Heart right ventricle (tissue), 16 donors: Measurements from ENCODE around the gene ACAN. TPM values are rescaled to one million over a fixed set of nuclear protein-coding genes. Genes with fewer than 3 reads are reported as not detected.
A peak's percentile ranks its signal among the peaks of the same experiment; 100 is the strongest.

Experiments
- ATAC-seq, 8 donors: fragments of 200-7000 bp; cut with Tn5 transposase; one replicate each; pipeline ENCODE4 v1.9.1; 2020; ENCODE audit warnings: mild to moderate bottlenecking in 8 of 8, moderate library complexity in 8 of 8, moderate number of reproducible peaks in 1 of 8
- DNase-seq, 2 donors: peaks; one replicate each; pipeline ENCODE4 v3.0.0-alpha.2; 2020
- H3K27ac ChIP-seq, 10 donors: fragments of 200-600 bp; sonication (generic) in 2 of 10; one replicate each; pipeline versions ENCODE4 v1.5.0 to v1.8.0; 2020 to 2022; ENCODE audit warnings: mild to moderate bottlenecking in 3 of 10
- H3K27me3 ChIP-seq, 7 donors: fragments of 200-600 bp; one replicate each; pipeline ENCODE4 v1.8.0; 2021 to 2022; ENCODE audit warnings: mild to moderate bottlenecking in 2 of 7
- H3K36me3 ChIP-seq, 9 donors: fragments of 200-600 bp; sonication (generic) in 1 of 9; one replicate each; pipeline versions ENCODE4 v1.5.0 to v1.8.0; 2020 to 2022; ENCODE audit warnings: mild to moderate bottlenecking in 2 of 9
- H3K4me1 ChIP-seq, 9 donors: fragments of 200-600 bp; sonication (generic) in 1 of 9; one replicate each; pipeline versions ENCODE4 v1.5.0 to v1.8.0; 2020 to 2022; ENCODE audit warnings: mild to moderate bottlenecking in 4 of 9
- H3K4me3 ChIP-seq, 10 donors: fragments of 200-600 bp; sonication (generic) in 2 of 10; one replicate each; pipeline versions ENCODE4 v1.5.0 to v1.8.0; 2020 to 2022; ENCODE audit warnings: mild to moderate bottlenecking in 7 of 10, moderate library complexity in 2 of 10
- H3K9me3 ChIP-seq, 11 donors: fragments of 200-600 bp in 10 of 11; sonication (generic) in 2 of 11; one replicate each; pipeline versions ENCODE4 v1.5.0 to v1.8.0; 2013 to 2022; ENCODE audit warnings: mild to moderate bottlenecking in 2 of 11, control low read depth in 1 of 11, moderate library complexity in 1 of 11
- CTCF ChIP-seq, 9 donors: fragments of 200-600 bp; sonication (generic) in 2 of 9; IDR thresholded peaks; one replicate each; pipeline versions ENCODE4 v1.5.0 to v1.8.0; 2021 to 2022; ENCODE audit warnings: antibody characterized with exemption in 9 of 9, mild to moderate bottlenecking in 5 of 9, moderate library complexity in 1 of 9
- WGBS, 2 donors: extraction: QIAGEN DNeasy Blood & Tissue Kit; methylation state at CpG; one replicate each; pipeline ENCODE4 v1.1.7; 2013; ENCODE audit warnings: inconsistent platforms in 1 of 2; 5-methylcytosine and 5-hydroxymethylcytosine counted together
- intact Hi-C, 10 donors: fragments of 100-400 bp; cut with DNase I; formaldehyde crosslinking; loops; one replicate each; pipeline versions ENCODE4 v1.11.1 to v1.14.2; 2022
- polyA plus RNA-seq, 2 donors: library from polyadenylated mRNA; stranded (reverse); fragments of 200-250 nt; gene quantifications; one replicate each; pipeline ENCODE4 v1.2.3, GENCODE V29; 2013
- total RNA-seq, 10 donors: library from RNA; stranded (reverse); fragmentation: NEBNext Ultra II Directional in 3 of 10; extraction: Animal tissue kit (Norgen Biotek cat#: 25700) in 3 of 10; gene quantifications; one replicate each; pipeline versions ENCODE4 v1.2.1 to v1.2.4, GENCODE V29; 2021 to 2023
- donor health status: Arrhythmogenic right ventricular cardiomyopathy.
- donor health status: ischemic (EF 13 %, LVEDD 7.1; RV severe dilation, severe dysfunction).
- donor health status: healthy with polysubstance abuse.
- donor health status: DM: no; HTN: yes; CAD: no.
- donor health status: DM: no; HTN: no; CAD: no.
- donor health status: ischemic (EF 25% LVEDD 6.9; RV normal size, moderate dysfunction).
- donor health status: ischemic (EF 25% LVEDD 5.7; RV mildly dilated, moderate dysfunction).
- donor health status: healthy.
- donor health status: DM: yes; HTN: yes; CAD: no.
- donor health status: Ischemic cardiomyopathy.
- donor health status: ischemic (EF 35%, LVEDD 5.7; RV mildly dilated, moderate dysfunction).
- donor health status: nonischemic (EF 11% LVEDD 7.7; RV severe dilation, severe dysfunction).
- donor health status: DM: yes; HTN: yes; CAD: no.
- donor health status: PGD.
- donor health status: ischemic (EF 29% LVEDD 5.4; RV normal size, mild dysfunction).
- donor health status: nonischemic (EF 23%, LVEDD 6.1; RV moderate dilation, normal function).

The ACAN gene
- total and polyA plus RNA-seq, 12 donors, result 0.08 to 0.66 (median 0.19) TPM; not detected in 2

- intact Hi-C loops, result loop anchor here in 9 of 10 donors (5.0 to 10.0 kb wide), 7 partner anchors 102 to 344 kb away; partner anchors contain the start of gene FANCI (in 1 of the 9)
Observed at GRCh38 chr15:88900309-88900981, 97.2 kb downstream of the ACAN start.

GRCh38 chr15:88900982-88901418 lies 97.8 kb downstream of the ACAN start:
- Histone ChIP-seq H3K9me3 (no peaks in the 10 kb centered on the region), H3K4me1 (peaks cover 33 to 91% (median 48%) of the 10 kb centered on the region in 9 donors), H3K4me3 (no peak overlapping the region), H3K27me3 (peaks cover 0 to 3% (median 0%) of the 10 kb centered on the region in 7 donors), H3K27ac (peak overlapping the region in 1 of 10 donors; percentile 53), H3K36me3 (peaks cover 0 to 67% (median 34%) of the 10 kb centered on the region in 9 donors)
- ATAC-seq, result no peak
- no peak for DNase-seq
- WGBS, 2 donors, result 75 to 88% methylated on average over 5 of the region's 5 CpGs
- TF ChIP-seq CTCF (IDR thresholded peaks at IDR 0.05), result no peak
- intact Hi-C loops, result loop anchor here in 9 of 10 donors (5.0 to 10.0 kb wide), 7 partner anchors 101 to 344 kb away; partner anchors contain the start of gene FANCI (in 1 of the 9)

More at GRCh38 chr15:88900309-88900981, 97.2 kb downstream of the ACAN start:
- H3K27ac ChIP-seq, result peak overlapping the region in 6 of 10 donors; percentile 10 to 61 (median 48)
- WGBS, 2 donors, result 85 to 87% methylated on average over 12 of the region's 12 CpGs
- peak in 1 of 8 donors; percentile 13 for ATAC-seq
- no peaks in the 10 kb centered on the region for H3K9me3 ChIP-seq
- peaks cover 31 to 91% (median 49%) of the 10 kb centered on the region in 9 donors for H3K4me1 ChIP-seq
- peaks cover 0 to 8% (median 0%) of the 10 kb centered on the region in 7 donors for H3K27me3 ChIP-seq
- TF ChIP-seq CTCF (IDR thresholded peaks at IDR 0.05), result no peak
- H3K4me3 ChIP-seq, result no peak overlapping the region
- no peak for DNase-seq
- H3K36me3 ChIP-seq, result peaks cover 0 to 62% (median 34%) of the 10 kb centered on the region in 9 donors

GRCh38 chr15:88901508-88902220 lies 98.4 kb downstream of the ACAN start:
- Histone ChIP-seq H3K36me3 (peaks cover 0 to 74% (median 34%) of the 10 kb centered on the region in 9 donors), H3K27me3 (no peaks in the 10 kb centered on the region), H3K4me1 (peaks cover 29 to 89% (median 45%) of the 10 kb centered on the region in 9 donors), H3K27ac (peak overlapping the region in 2 of 10 donors; percentile 1 to 15), H3K4me3 (no peak overlapping the region), H3K9me3 (no peaks in the 10 kb centered on the region)
- TF ChIP-seq CTCF (IDR thresholded peaks at IDR 0.05), result no peak
- 90% methylated on average over 15 of the region's 15 CpGs for WGBS, 2 donors
- ATAC-seq (no peak), DNase-seq (no peak)
- intact Hi-C loops, result loop anchor here in 9 of 10 donors (5.0 to 10.0 kb wide), 7 partner anchors 101 to 343 kb away; partner anchors contain the start of gene FANCI (in 1 of the 9)

GRCh38 chr15:88902221-88902835 lies 99.1 kb downstream of the ACAN start:
- 74 to 86% methylated on average over 6 of the region's 6 CpGs for WGBS, 2 donors
- peak overlapping the region in 3 of 10 donors; percentile 6 to 15 (median 14) for H3K27ac ChIP-seq
- H3K4me3 ChIP-seq, result no peak overlapping the region
- no peaks in the 10 kb centered on the region for H3K27me3 ChIP-seq
- TF ChIP-seq CTCF (IDR thresholded peaks at IDR 0.05), result no peak
- ATAC-seq, result no peak
- peaks cover 0 to 81% (median 37%) of the 10 kb centered on the region in 9 donors for H3K36me3 ChIP-seq
- DNase-seq, result no peak
- no peaks in the 10 kb centered on the region for H3K9me3 ChIP-seq
- intact Hi-C loops, result loop anchor here in 9 of 10 donors (5.0 to 10.0 kb wide), 7 partner anchors 100 to 342 kb away; partner anchors contain the start of gene FANCI (in 1 of the 9)
- peaks cover 24 to 89% (median 43%) of the 10 kb centered on the region in 9 donors for H3K4me1 ChIP-seq
